SK-N-SH (cell line): ENCODE measurements around the gene CYTH4. TPM values are rescaled to one million over a fixed set of nuclear protein-coding genes. Genes with fewer than 3 reads are reported as not detected.
A peak's percentile ranks its signal among the peaks of the same experiment; 100 is the strongest.

ENCODE experiments used
- CTCF ChIA-PET: fragments of 300-600, 350-600 bp; formaldehyde crosslinking; extraction: SDS; loops from one replicate; lab custom pipeline; 2021; lab: Yijun Ruan, JAX
- POLR2A ChIA-PET: fragments of 350-600 bp; sonication (Branson Sonifier 250); formaldehyde crosslinking; extraction: SDS; loops from one replicate; lab custom pipeline; 2020; ENCODE audit warnings: antibody characterized with exemption, inconsistent platforms; lab: Yijun Ruan, JAX
- DNase-seq: peaks from one replicate; pipeline ENCODE4 v3.0.0; 2012
- H2AFZ ChIP-seq: fragments of 200-600 bp; sonication (generic); 2 replicates; pipeline ENCODE4 v1.8.1; 2016; ENCODE audit warnings: antibody characterized with exemption, mild to moderate bottlenecking, low read depth
- H3F3A ChIP-seq: fragments of 200-600 bp; sonication (generic); replicated peaks from 2 replicates; pipeline ENCODE3; 2016; ENCODE audit warnings: antibody characterized with exemption, mild to moderate bottlenecking; ENCODE audit not compliant: insufficient read depth
- H3K27ac ChIP-seq, 2 experiments: fragments of 200-500 bp in 1 of 2; fragments of 200-600 bp in 1 of 2; sonication (Bioruptor generic) in 1 of 2; sonication (generic), shearing (Covaris generic) in 1 of 2; 2 replicates each; pipeline versions ENCODE4 v1.5.1 to v1.6.1; 2014 to 2016; ENCODE audit warnings: low read depth in 2 of 2, inconsistent platforms in 1 of 2, low read length in 1 of 2, mild to moderate bottlenecking in 1 of 2, mixed read lengths in 1 of 2
- H3K27me3 ChIP-seq: fragments of 200-600 bp; sonication (generic), shearing (Covaris generic); 2 replicates; pipeline ENCODE4 v1.6.1; 2016; ENCODE audit warnings: mixed run types; ENCODE audit not compliant: insufficient read depth
- H3K36me3 ChIP-seq, 2 experiments: fragments of 200-500 bp in 1 of 2; fragments of 200-600 bp in 1 of 2; sonication (Bioruptor generic) in 1 of 2; sonication (generic) in 1 of 2; replicated peaks in 1 of 2; 2 replicates each; pipeline versions ENCODE3 to v1.5.1; 2014 to 2016; ENCODE audit warnings: low read length in 1 of 2, mild to moderate bottlenecking in 1 of 2; ENCODE audit not compliant: insufficient read depth in 2 of 2, control insufficient read depth in 1 of 2
- H3K4me1 ChIP-seq, 2 experiments: fragments of 200-500 bp in 1 of 2; fragments of 200-600 bp in 1 of 2; sonication (Bioruptor generic) in 1 of 2; sonication (generic), shearing (Covaris generic) in 1 of 2; 2 replicates each; pipeline versions ENCODE4 v1.5.1 to v1.6.1; 2014 to 2016; ENCODE audit warnings: low read depth in 1 of 2, low read length in 1 of 2, mixed run types in 1 of 2; ENCODE audit not compliant: insufficient read depth in 2 of 2, control insufficient read depth in 1 of 2
- H3K4me2 ChIP-seq: fragments of 200-600 bp; sonication (generic), shearing (Covaris generic); 2 replicates; pipeline ENCODE4 v1.6.1; 2017; ENCODE audit warnings: mixed run types
- H3K4me3 ChIP-seq, 2 experiments: fragments of 200-500 bp in 1 of 2; fragments of 200-600 bp in 1 of 2; sonication (Bioruptor generic) in 1 of 2; sonication (generic), shearing (Covaris generic) in 1 of 2; 2 replicates each; pipeline versions ENCODE4 v1.5.1 to v1.8.1; 2014 to 2016; ENCODE audit warnings: low read depth in 2 of 2, inconsistent platforms in 1 of 2, low read length in 1 of 2, mild to moderate bottlenecking in 1 of 2, mixed read lengths in 1 of 2, moderate library complexity in 1 of 2
- H3K79me2 ChIP-seq: fragments of 200-600 bp; sonication (generic); 2 replicates; pipeline ENCODE4 v1.8.1; 2017; ENCODE audit warnings: mild to moderate bottlenecking; ENCODE audit not compliant: insufficient read depth
- H3K9ac ChIP-seq: fragments of 200-600 bp; sonication (generic); 2 replicates; pipeline ENCODE4 v1.6.1; 2017; ENCODE audit warnings: mixed run types
- H3K9me2 ChIP-seq: fragments of 200-600 bp; sonication (generic); 2 replicates; pipeline ENCODE4 v1.6.1; 2017; ENCODE audit warnings: mixed run types
- H3K9me3 ChIP-seq: fragments of 200-600 bp; sonication (generic); 2 replicates; pipeline ENCODE4 v1.6.1; 2017; ENCODE audit warnings: mixed run types, mild to moderate bottlenecking, moderate library complexity
- H4K20me1 ChIP-seq: fragments of 200-600 bp; sonication (generic); 2 replicates; pipeline ENCODE4 v1.6.1; 2017; ENCODE audit warnings: mild to moderate bottlenecking, mixed run types; ENCODE audit not compliant: insufficient read depth
- FOXJ3 ChIP-seq: sonication (generic); formaldehyde crosslinking; IDR thresholded peaks from 2 replicates; pipeline ENCODE4 v1.5.1; 2020; ENCODE audit warnings: mild to moderate bottlenecking, missing genetic modification reagents
- GABPA ChIP-seq: IDR thresholded peaks from 2 replicates; pipeline ENCODE4 v1.4.0; 2012; ENCODE audit warnings: low read depth, mild to moderate bottlenecking
- RAD21 ChIP-seq: IDR thresholded peaks from 2 replicates; pipeline ENCODE4 v1.6.1; 2012; ENCODE audit warnings: mild to moderate bottlenecking, low read length
- RFX5 ChIP-seq: IDR thresholded peaks from 2 replicates; pipeline ENCODE4 v1.6.1; 2012; ENCODE audit warnings: mild to moderate bottlenecking, improper control_type of control experiment, low read length
- TAF1 ChIP-seq: IDR thresholded peaks from 2 replicates; pipeline ENCODE4 v1.6.1; 2012; ENCODE audit warnings: low read depth, mild to moderate bottlenecking, low read length, moderate library complexity, borderline replicate concordance
- TCF12 ChIP-seq: IDR thresholded peaks from 2 replicates; pipeline ENCODE4 v1.4.0; 2012
- WGBS: methylation state at CpG from one replicate; pipeline ENCODE4 v1.1.6; 2017; ENCODE audit warnings: low lambda C conversion rate; 5-methylcytosine and 5-hydroxymethylcytosine counted together
- polyA plus RNA-seq, 3 experiments: library from polyadenylated mRNA; depleted of rRNA; stranded (reverse); fragments of >200 nt; gene quantifications; 2 replicates each; pipeline ENCODE4 v1.2.3, GENCODE V29; 2012
- TF ChIP-seq, protein P1 (sequence below): IDR thresholded peaks from 2 replicates; pipeline ENCODE4 v1.4.0; 2012; ENCODE audit warnings: low read depth, borderline replicate concordance
- TF ChIP-seq, protein P2 (sequence below): fragments of 150-350 bp; IDR thresholded peaks from 2 replicates; pipeline ENCODE4 v1.6.1; 2016; ENCODE audit warnings: mild to moderate bottlenecking, low read depth, low read length

Gene CYTH4
- polyA plus RNA-seq, 1 of the 3 experiments (the other 2 are of a cell fraction): 0.07 TPM

DNA sequence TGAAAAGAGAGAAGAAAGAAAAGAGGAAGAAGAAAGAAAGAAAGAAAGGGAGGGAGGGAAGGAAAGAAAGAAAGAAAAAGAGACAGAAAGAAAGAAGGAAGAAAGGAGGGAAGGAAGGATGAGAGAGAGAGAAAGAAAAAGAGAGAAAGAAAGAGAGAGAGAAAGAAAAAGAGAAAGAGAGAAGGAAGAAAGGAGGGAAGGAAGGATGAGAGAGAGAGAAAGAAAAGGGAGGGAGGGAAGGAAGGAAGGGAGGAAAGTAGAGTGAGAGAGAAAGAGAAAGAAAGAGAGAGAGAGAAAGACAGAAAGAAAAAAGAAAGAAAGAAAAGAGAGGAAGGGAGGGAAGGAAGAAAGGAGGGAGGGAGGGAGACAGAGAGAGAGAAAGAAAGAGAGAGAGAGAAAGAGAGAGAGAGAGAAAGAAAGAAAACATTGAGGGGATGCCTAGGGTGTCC, 26.7 kb upstream of the CYTH4 start:
- peaks cover 4 to 21% of the 10 kb centered on the region in 2 experiments for H3K4me1 ChIP-seq

DNA sequence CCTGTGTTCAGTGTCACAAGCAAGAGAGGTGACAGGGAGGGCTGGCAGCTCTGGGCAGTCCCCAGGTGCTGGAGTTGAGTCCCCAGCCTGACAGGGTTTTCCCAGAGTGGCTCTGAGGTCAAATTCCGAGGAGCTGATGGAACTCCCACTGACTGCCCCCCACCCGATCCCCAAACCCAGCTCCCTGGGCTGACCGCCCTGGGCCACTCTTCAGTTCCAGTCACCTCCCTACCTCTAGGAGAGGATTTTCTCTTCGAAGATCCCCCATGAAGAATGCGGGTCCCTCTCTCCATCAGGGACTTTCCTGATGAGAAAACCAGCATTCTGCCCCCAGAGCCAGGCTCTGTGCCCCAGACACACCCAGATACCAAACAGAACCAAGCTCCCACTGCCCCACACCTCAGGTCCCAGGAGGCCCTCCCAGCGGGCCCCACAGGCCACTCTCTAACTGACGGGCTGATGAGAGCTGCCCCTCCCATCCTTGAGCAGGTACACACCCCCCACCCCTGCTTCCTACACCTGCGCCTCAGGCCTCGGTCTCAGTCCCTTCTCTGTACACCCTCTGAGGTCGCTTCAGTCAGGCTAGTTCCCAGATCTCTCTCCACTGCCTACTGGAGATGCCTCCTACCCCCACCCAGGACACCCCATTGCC, 26.1 kb upstream of the CYTH4 start:
- Histone ChIP-seq H3K4me2 (no peak overlapping the region), H3K4me1 (peaks cover 4 to 21% of the 10 kb centered on the region in 2 experiments), H3K9me3 (no peaks in the 10 kb centered on the region), H3K27me3 (no peaks in the 10 kb centered on the region), H3K9me2 (no peaks in the 10 kb centered on the region), H3K9ac (no peak overlapping the region), H3K79me2 (no peaks in the 10 kb centered on the region), H3K36me3 (no peaks in the 10 kb centered on the region), H4K20me1 (no peaks in the 10 kb centered on the region), H3K27ac (no peak overlapping the region), H3F3A (peaks cover 19% of the 10 kb centered on the region), H3K4me3 (no peak overlapping the region), H2AFZ (no peak overlapping the region)
- POLR2A ChIA-PET: no interaction called here
- CTCF ChIA-PET: interaction anchor here (0.6 to 1.6 kb wide), 3 partner anchors 57 to 474 kb away, joined by 3 to 4 read pairs (median 3); no protein-coding TSS in a partner anchor
- 81% methylated on average over 9 of the region's 10 CpGs for WGBS
- DNase-seq: no peak
- TF ChIP-seq, protein P1, sequence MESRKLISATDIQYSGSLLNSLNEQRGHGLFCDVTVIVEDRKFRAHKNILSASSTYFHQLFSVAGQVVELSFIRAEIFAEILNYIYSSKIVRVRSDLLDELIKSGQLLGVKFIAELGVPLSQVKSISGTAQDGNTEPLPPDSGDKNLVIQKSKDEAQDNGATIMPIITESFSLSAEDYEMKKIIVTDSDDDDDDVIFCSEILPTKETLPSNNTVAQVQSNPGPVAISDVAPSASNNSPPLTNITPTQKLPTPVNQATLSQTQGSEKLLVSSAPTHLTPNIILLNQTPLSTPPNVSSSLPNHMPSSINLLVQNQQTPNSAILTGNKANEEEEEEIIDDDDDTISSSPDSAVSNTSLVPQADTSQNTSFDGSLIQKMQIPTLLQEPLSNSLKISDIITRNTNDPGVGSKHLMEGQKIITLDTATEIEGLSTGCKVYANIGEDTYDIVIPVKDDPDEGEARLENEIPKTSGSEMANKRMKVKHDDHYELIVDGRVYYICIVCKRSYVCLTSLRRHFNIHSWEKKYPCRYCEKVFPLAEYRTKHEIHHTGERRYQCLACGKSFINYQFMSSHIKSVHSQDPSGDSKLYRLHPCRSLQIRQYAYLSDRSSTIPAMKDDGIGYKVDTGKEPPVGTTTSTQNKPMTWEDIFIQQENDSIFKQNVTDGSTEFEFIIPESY: no peak
- TF ChIP-seq RAD21 (no peak), GABPA (no peak), TAF1 (no peak)

More for the DNA sequence above, 26.7 kb upstream of the CYTH4 start:
- H3K27ac ChIP-seq: no peak overlapping the region
- ChIA-PET CTCF (interaction anchor here (0.9 to 1.6 kb wide), 2 partner anchors 56 to 351 kb away, joined by 3 to 4 read pairs; no protein-coding TSS in a partner anchor), POLR2A (no interaction called here)
- DNase-seq: no peak
- TF ChIP-seq, protein P2, sequence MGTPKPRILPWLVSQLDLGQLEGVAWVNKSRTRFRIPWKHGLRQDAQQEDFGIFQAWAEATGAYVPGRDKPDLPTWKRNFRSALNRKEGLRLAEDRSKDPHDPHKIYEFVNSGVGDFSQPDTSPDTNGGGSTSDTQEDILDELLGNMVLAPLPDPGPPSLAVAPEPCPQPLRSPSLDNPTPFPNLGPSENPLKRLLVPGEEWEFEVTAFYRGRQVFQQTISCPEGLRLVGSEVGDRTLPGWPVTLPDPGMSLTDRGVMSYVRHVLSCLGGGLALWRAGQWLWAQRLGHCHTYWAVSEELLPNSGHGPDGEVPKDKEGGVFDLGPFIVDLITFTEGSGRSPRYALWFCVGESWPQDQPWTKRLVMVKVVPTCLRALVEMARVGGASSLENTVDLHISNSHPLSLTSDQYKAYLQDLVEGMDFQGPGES: no peak
- TF ChIP-seq TCF12 (no peak), RFX5 (no peak), FOXJ3 (no peak)
- H3K9ac ChIP-seq: no peak overlapping the region
- peak overlapping the region; percentile 63; the same call in 1 of the 2 replicates for H2AFZ ChIP-seq
- H3K36me3 ChIP-seq: no peaks in the 10 kb centered on the region
- no peaks in the 10 kb centered on the region for H3K79me2 ChIP-seq
- no peaks in the 10 kb centered on the region for H3K27me3 ChIP-seq
- H3K9me3 ChIP-seq: no peaks in the 10 kb centered on the region
- H3K4me2 ChIP-seq: peak overlapping the region; percentile 45; the same call in 1 of the 2 replicates
- H3K4me3 ChIP-seq: no peak overlapping the region
- H3F3A ChIP-seq: peaks cover 19% of the 10 kb centered on the region
- H4K20me1 ChIP-seq: no peaks in the 10 kb centered on the region
- no peaks in the 10 kb centered on the region for H3K9me2 ChIP-seq
